Cardiac muscle cell (in vitro differentiated cells and primary cell): ENCODE results near the gene GLT8D2. TPM values are rescaled to one million over a fixed set of nuclear protein-coding genes. Genes with fewer than 3 reads are reported as not detected.
"Not testable (repeated sequence)": the region's sequence is repeated elsewhere in the genome, so short reads cannot be mapped to it uniquely, and the experiment has no call there.

Experiments
- DNase-seq, 2 donors: peaks; one replicate each; pipeline versions ENCODE4 v3.0.0 to v3.0.0-alpha.2; 2010 to 2017; ENCODE audit warnings: low read depth in 1 of 2, low spot score in 1 of 2
- H3K27ac ChIP-seq: fragments of 200-600 bp; sonication (generic); 2 replicates; pipeline ENCODE4 v1.5.1; 2016
- H3K27me3 ChIP-seq: fragments of 200-600 bp; sonication (generic); 2 replicates; pipeline ENCODE4 v1.6.0; 2016; ENCODE audit warnings: control low read depth
- H3K36me3 ChIP-seq: fragments of 200-600 bp; sonication (generic); 2 replicates; pipeline ENCODE4 v1.5.1; 2016; ENCODE audit warnings: control low read depth
- H3K4me1 ChIP-seq: fragments of 200-600 bp; sonication (generic); 2 replicates; pipeline ENCODE4 v1.8.1; 2017; ENCODE audit warnings: low read depth, mild to moderate bottlenecking, mixed run types
- H3K4me3 ChIP-seq: fragments of 200-600 bp; sonication (generic); 2 replicates; pipeline ENCODE4 v1.5.1; 2016; ENCODE audit warnings: mild to moderate bottlenecking
- H3K9me3 ChIP-seq: fragments of 200-600 bp; sonication (generic); 2 replicates; pipeline ENCODE4 v1.5.1; 2017; ENCODE audit warnings: low read depth, mild to moderate bottlenecking, control low read depth
- polyA plus RNA-seq: library from polyadenylated mRNA; unstranded; fragments of >200 nt; fragmentation: Nextera tagmentation; extraction: Ambion mirVana; gene quantifications from 2 replicates; pipeline ENCODE4 v1.2.1, GENCODE V29; 2016
- total RNA-seq: library from RNA; depleted of rRNA; stranded (reverse); fragments of >200 nt; gene quantifications from 2 replicates; pipeline ENCODE4 v1.2.3, GENCODE V29; 2016
- TF ChIP-seq, protein P1 (sequence below): IDR thresholded peaks from 2 replicates; pipeline ENCODE4 v1.5.1; 2012; ENCODE audit warnings: low read depth, mild to moderate bottlenecking, low read length

GLT8D2 gene
- total and polyA plus RNA-seq, 2 experiments from 2014 or later = 5.9 to 6.3 TPM

- no peak for DNase-seq
- H3K27ac ChIP-seq = no peak overlapping the region
- no peaks in the 10 kb centered on the region for H3K36me3 ChIP-seq
- H3K4me3 ChIP-seq = no peak overlapping the region
- H3K4me1 ChIP-seq = no peaks in the 10 kb centered on the region
- TF ChIP-seq, protein P1, sequence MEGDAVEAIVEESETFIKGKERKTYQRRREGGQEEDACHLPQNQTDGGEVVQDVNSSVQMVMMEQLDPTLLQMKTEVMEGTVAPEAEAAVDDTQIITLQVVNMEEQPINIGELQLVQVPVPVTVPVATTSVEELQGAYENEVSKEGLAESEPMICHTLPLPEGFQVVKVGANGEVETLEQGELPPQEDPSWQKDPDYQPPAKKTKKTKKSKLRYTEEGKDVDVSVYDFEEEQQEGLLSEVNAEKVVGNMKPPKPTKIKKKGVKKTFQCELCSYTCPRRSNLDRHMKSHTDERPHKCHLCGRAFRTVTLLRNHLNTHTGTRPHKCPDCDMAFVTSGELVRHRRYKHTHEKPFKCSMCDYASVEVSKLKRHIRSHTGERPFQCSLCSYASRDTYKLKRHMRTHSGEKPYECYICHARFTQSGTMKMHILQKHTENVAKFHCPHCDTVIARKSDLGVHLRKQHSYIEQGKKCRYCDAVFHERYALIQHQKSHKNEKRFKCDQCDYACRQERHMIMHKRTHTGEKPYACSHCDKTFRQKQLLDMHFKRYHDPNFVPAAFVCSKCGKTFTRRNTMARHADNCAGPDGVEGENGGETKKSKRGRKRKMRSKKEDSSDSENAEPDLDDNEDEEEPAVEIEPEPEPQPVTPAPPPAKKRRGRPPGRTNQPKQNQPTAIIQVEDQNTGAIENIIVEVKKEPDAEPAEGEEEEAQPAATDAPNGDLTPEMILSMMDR = no peak
- H3K9me3 ChIP-seq = no peaks in the 10 kb centered on the region
- no peaks in the 10 kb centered on the region for H3K27me3 ChIP-seq
These were observed 25.6 kb downstream of the GLT8D2 start for GRCh38 chr12:104024348-104024747.

DNA sequence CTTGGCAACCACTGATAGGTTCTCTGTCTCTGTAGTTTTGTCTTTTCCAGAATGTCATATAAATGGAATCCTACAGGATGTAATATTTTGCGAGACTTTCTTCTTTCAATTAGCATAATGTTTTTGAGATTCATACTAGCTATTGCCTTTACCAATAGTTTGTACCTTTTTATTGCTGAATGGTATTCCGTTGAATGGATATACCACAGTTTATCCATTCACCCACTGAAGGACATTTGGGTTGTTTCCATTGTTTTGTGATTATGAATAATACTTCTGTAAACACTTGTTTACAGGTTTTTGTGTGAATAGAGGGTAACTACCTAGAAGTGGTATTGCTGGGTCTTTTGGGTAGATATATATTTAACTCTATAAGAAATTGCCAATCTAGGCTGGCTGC lies 26.3 kb downstream of the GLT8D2 start:
- Histone ChIP-seq H3K27ac (no peak overlapping the region), H3K36me3 (no peaks in the 10 kb centered on the region), H3K9me3 (no peaks in the 10 kb centered on the region), H3K27me3 (no peaks in the 10 kb centered on the region), H3K4me3 (no peak overlapping the region), H3K4me1 (no peaks in the 10 kb centered on the region)
- no peak for DNase-seq
- TF ChIP-seq, protein P1 = no peak

DNA sequence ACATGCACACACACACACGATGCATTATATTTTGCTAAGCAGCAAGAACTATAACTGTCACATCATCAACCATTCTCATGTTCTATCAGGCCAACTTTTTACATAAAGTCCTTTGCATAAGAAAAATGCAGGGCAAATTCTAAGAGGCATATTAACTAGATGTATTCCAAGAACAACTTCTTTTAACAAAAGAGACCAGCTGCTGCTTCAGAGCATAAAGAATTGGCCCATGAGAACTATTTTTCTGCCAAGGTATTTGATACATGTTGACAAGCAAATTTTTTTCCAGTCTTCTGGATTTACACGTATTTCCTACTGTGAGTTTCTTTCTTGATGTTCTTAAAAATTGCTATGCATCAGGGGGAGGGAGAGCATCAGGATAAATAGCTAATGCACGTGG lies 27.2 kb downstream of the GLT8D2 start:
- H3K27me3 ChIP-seq = no peaks in the 10 kb centered on the region
- TF ChIP-seq, protein P1 = no peak
- no peak overlapping the region for H3K27ac ChIP-seq
- no peaks in the 10 kb centered on the region for H3K4me1 ChIP-seq
- H3K4me3 ChIP-seq = no peak overlapping the region
- DNase-seq = peak in 1 of 2 donors; percentile 44
- no peaks in the 10 kb centered on the region for H3K36me3 ChIP-seq
- H3K9me3 ChIP-seq = no peaks in the 10 kb centered on the region

GRCh38 chr12:104021862-104022261 lies 28.1 kb downstream of the GLT8D2 start:
- H3K4me1 ChIP-seq, H3K36me3 ChIP-seq, DNase-seq: not testable (repeated sequence)

GRCh38 chr12:104012331-104012730 lies 37.7 kb downstream of the GLT8D2 start:
- Histone ChIP-seq H3K27ac (no peak overlapping the region), H3K4me1 (no peaks in the 10 kb centered on the region), H3K27me3 (no peaks in the 10 kb centered on the region), H3K36me3 (no peaks in the 10 kb centered on the region), H3K9me3 (no peaks in the 10 kb centered on the region), H3K4me3 (no peak overlapping the region)
- DNase-seq = no peak
- TF ChIP-seq, protein P1 = no peak

More at GRCh38 chr12:104021862-104022261, 28.1 kb downstream of the GLT8D2 start:
- H3K4me3 ChIP-seq, H3K9me3 ChIP-seq, H3K27ac ChIP-seq, H3K27me3 ChIP-seq: not testable (repeated sequence)

DNA sequence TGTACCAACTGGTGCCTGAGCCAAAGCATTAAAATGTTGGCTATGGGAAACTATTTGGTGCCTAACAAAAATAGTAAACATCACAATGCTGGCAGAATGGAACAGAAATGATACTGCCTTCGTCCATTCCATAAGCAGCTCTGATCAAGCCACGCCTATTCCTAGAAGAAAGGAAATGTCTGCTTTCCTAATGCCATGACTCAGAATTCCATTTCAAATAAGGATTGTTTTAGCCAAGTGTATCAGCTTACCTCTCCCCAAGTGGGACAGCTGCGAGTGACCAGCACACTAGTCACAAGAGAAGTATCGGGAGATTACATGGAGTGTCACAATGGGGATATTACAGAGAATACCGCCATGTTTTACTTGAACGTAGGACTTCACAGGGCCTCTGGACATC lies 38.7 kb downstream of the GLT8D2 start:
- TF ChIP-seq, protein P1 = no peak
- Histone ChIP-seq H3K9me3 (no peaks in the 10 kb centered on the region), H3K27ac (no peak overlapping the region), H3K36me3 (no peaks in the 10 kb centered on the region), H3K4me3 (no peak overlapping the region), H3K4me1 (no peaks in the 10 kb centered on the region), H3K27me3 (no peaks in the 10 kb centered on the region)
- DNase-seq = peak in 1 of 2 donors; percentile 84
